H1 (cell line): ENCODE results near the gene GCSH. TPM values are rescaled to one million over a fixed set of nuclear protein-coding genes. Genes with fewer than 3 reads are reported as not detected.

ENCODE experiments used
- CBX5 ChIP-seq: fragments of 300-800, 300-1000 bp; sonication (generic); IDR thresholded peaks from 2 replicates; pipeline ENCODE4 v1.7.1; 2016; ENCODE audit warnings: antibody characterized with exemption, low read length, low read depth
- polyA plus RNA-seq, 7 experiments: library from polyadenylated mRNA; depleted of rRNA in 3 of 7; stranded (reverse) in 5 of 7; unstranded in 2 of 7; fragments of >200 nt in 5 of 7; fragments of 200-250 nt in 2 of 7; gene quantifications; 1 replicate in 5 of 7; 2 replicates in 1 of 7; 4 replicates in 1 of 7; pipeline versions ENCODE4 v1.2.1 to v1.2.3, GENCODE V29; 2011 to 2013; ENCODE audit warnings: missing spikeins in 2 of 7, mixed read lengths in 2 of 7
- total RNA-seq: library from RNA; stranded (reverse); fragmentation: NEBNext Ultra II Directional; extraction: Animal tissue kit (Norgen Biotek cat#: 25700); gene quantifications from 2 replicates; pipeline ENCODE4 v1.2.1, GENCODE V29; 2021

The GCSH gene
- total and polyA plus RNA-seq, 2 of the 8 experiments (the other 6 are each of a cell fraction or from before 2014, with no cell fraction given): 28.2 to 108 TPM

GRCh38 chr16:81136390-81137335, 40.5 kb upstream of the GCSH start (continued):
- TF ChIP-seq CBX5: no peak
